Right lobe of liver (tissue), 6 donors: ENCODE data around the gene OR51D1. TPM values are rescaled to one million over a fixed set of nuclear protein-coding genes. Genes with fewer than 3 reads are reported as not detected.

Experiments
- ATAC-seq, 4 donors: fragments of 200-7000 bp; cut with Tn5 transposase; one replicate each; pipeline ENCODE4 v1.9.1; 2020; ENCODE audit warnings: mild to moderate bottlenecking in 4 of 4, moderate library complexity in 4 of 4
- DNase-seq, 3 donors: peaks; one replicate each; pipeline ENCODE4 v3.0.0-alpha.2; 2020
- H3K27ac ChIP-seq, 3 donors: fragments of 200-600 bp; one replicate each; pipeline ENCODE4 v1.8.0; 2022
- H3K27me3 ChIP-seq, 2 donors: fragments of 200-600 bp; one replicate each; pipeline ENCODE4 v1.8.0; 2022
- H3K36me3 ChIP-seq, 4 donors: fragments of 200-600 bp; sonication (generic) in 1 of 4; one replicate each; pipeline versions ENCODE4 v1.5.1 to v1.8.0; 2017 to 2022; ENCODE audit warnings: control low read depth in 1 of 4
- H3K4me1 ChIP-seq, 4 donors: fragments of 200-600 bp; sonication (generic) in 1 of 4; one replicate each; pipeline versions ENCODE4 v1.5.1 to v1.8.0; 2017 to 2022; ENCODE audit warnings: control low read depth in 1 of 4
- H3K4me3 ChIP-seq, 3 donors: fragments of 200-600 bp; one replicate each; pipeline ENCODE4 v1.8.0; 2022
- H3K9me3 ChIP-seq, 4 donors: fragments of 200-600 bp; sonication (generic) in 1 of 4; one replicate each; pipeline versions ENCODE4 v1.5.1 to v1.8.0; 2017 to 2022; ENCODE audit warnings: control low read depth in 1 of 4
- POLR2A ChIP-seq: fragments of 450-650 bp; IDR thresholded peaks from one replicate; pipeline ENCODE4 v1.6.1; 2017; ENCODE audit warnings: antibody characterized with exemption, mild to moderate bottlenecking
- WGBS: methylation state at CpG from one replicate; pipeline ENCODE4 v1.1.6; 2018; ENCODE audit warnings: low coverage, low lambda C conversion rate; ENCODE audit not compliant: insufficient coverage; ENCODE audit errors: missing lambda C conversion rate; 5-methylcytosine and 5-hydroxymethylcytosine counted together
- intact Hi-C, 2 donors: fragments of 100-400 bp; cut with DNase I; formaldehyde crosslinking; loops; one replicate each; pipeline versions ENCODE4 v1.11.2 to v1.14.1; 2022
- total RNA-seq, 6 experiments: library from RNA; depleted of rRNA in 2 of 6; stranded (reverse); fragments of >200 nt in 2 of 6; fragmentation: NEBNext Ultra II Directional in 3 of 6; extraction: Animal tissue kit (Norgen Biotek cat#: 25700) in 3 of 6; gene quantifications; one replicate each; pipeline versions ENCODE4 v1.1.0 to v1.2.4, GENCODE V29; 2016 to 2023
- TF ChIP-seq, protein P1 (sequence below), 4 donors: fragments of 200-600 bp in 3 of 4; fragments of 450-650 bp in 1 of 4; IDR thresholded peaks; one replicate each; pipeline versions ENCODE4 v1.5.1 to v1.8.0; 2016 to 2022; ENCODE audit warnings: antibody characterized with exemption in 4 of 4, mild to moderate bottlenecking in 2 of 4
- donor health status: DM: no; HTN: yes; CAD: no.
- donor health status: DM: no; HTN: no; CAD: no.
- donor health status: DM: no; HTN: no; CAD: no.
- donor health status: DM: no; HTN: yes; CAD: no.
- donor health status: DM: no; HTN: yes; CAD: no.

Gene OR51D1
- total RNA-seq, 6 experiments from 2014 or later, result not detected

DNA sequence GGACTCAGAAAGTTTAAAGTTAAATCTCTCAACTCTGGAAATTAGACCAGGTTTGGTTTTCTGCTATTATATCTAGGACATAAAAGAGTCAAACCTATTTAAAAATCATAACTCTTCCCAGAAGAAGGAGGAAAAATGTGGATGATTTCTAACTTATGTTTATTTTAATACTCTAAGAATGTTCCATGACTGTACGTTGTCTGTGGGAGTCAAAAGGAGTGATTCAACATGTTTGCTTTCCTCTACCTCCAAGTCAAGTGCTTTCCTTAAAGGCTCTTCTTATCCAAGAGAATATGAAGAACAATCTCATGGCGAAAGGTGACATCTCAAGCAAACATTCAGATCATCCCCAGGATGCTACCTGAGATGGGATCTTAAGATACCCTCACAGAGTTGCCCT lies 28.1 kb downstream of the OR51D1 start:
- Histone ChIP-seq H3K4me3 (no peak overlapping the region), H3K9me3 (no peaks in the 10 kb centered on the region), H3K36me3 (no peaks in the 10 kb centered on the region), H3K27me3 (no peaks in the 10 kb centered on the region), H3K4me1 (no peaks in the 10 kb centered on the region), H3K27ac (no peak overlapping the region)
- no peak for TF ChIP-seq POLR2A
- TF ChIP-seq, protein P1, sequence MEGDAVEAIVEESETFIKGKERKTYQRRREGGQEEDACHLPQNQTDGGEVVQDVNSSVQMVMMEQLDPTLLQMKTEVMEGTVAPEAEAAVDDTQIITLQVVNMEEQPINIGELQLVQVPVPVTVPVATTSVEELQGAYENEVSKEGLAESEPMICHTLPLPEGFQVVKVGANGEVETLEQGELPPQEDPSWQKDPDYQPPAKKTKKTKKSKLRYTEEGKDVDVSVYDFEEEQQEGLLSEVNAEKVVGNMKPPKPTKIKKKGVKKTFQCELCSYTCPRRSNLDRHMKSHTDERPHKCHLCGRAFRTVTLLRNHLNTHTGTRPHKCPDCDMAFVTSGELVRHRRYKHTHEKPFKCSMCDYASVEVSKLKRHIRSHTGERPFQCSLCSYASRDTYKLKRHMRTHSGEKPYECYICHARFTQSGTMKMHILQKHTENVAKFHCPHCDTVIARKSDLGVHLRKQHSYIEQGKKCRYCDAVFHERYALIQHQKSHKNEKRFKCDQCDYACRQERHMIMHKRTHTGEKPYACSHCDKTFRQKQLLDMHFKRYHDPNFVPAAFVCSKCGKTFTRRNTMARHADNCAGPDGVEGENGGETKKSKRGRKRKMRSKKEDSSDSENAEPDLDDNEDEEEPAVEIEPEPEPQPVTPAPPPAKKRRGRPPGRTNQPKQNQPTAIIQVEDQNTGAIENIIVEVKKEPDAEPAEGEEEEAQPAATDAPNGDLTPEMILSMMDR (IDR thresholded peaks at IDR 0.05), result no peak
- no peak for ATAC-seq
- no peak for DNase-seq
- intact Hi-C loops, result no loop called here
- 47% methylated on average over 2 of the region's 2 CpGs for WGBS

DNA sequence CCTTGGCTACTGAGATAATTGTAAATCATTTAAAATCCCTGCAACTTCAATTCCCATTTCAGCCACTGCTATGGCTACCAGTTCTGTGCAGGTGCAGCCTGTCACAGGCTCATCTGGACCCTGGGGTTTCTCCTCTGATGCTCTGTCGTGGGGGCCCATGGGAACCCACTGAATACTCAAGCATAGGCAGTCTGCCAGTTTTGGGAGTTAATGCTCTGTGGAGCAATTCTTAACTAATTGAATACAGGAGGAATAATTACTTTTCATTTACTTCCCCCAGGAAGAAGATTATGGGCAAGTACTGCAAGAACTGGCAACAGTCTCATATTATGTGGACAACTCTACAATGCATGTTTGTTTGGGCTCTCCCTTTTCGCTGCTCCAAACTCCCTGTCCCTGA lies 34.5 kb downstream of the OR51D1 start:
- Histone ChIP-seq H3K4me3 (no peak overlapping the region), H3K36me3 (no peaks in the 10 kb centered on the region), H3K4me1 (no peaks in the 10 kb centered on the region), H3K27me3 (no peaks in the 10 kb centered on the region), H3K9me3 (no peaks in the 10 kb centered on the region), H3K27ac (no peak overlapping the region)
- TF ChIP-seq, protein P1 (IDR thresholded peaks at IDR 0.05), result no peak
- no peak for TF ChIP-seq POLR2A
- DNase-seq (no peak), ATAC-seq (no peak)
- intact Hi-C loops, result no loop called here
- 33% methylated on average over 2 of the region's 2 CpGs for WGBS

DNA sequence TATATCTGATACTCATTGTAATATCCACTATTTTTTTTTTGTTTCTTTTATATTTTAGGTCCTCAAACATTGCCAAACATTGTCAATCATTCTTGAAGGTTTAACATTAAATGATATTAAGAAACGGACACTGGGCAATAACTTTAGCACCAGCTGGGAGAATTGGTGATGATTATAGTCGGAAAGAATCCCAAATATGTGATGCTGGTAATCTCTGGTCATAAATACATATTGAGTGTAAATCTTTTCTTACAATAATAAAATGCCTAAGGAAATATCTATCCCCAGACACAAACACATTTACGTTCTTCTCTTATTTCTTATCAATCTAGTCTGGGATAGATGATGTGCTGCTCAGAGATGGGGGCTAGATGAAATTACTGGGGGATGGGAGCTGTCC lies 35.2 kb downstream of the OR51D1 start:
- Histone ChIP-seq H3K4me1 (no peaks in the 10 kb centered on the region), H3K4me3 (no peak overlapping the region), H3K36me3 (no peaks in the 10 kb centered on the region), H3K9me3 (no peaks in the 10 kb centered on the region), H3K27ac (no peak overlapping the region), H3K27me3 (no peaks in the 10 kb centered on the region)
- intact Hi-C loops, result no loop called here
- WGBS, result 34% methylated on average over 3 of the region's 3 CpGs
- TF ChIP-seq, protein P1 (IDR thresholded peaks at IDR 0.05), result no peak
- no peak for TF ChIP-seq POLR2A
- DNase-seq (no peak), ATAC-seq (no peak)

DNA sequence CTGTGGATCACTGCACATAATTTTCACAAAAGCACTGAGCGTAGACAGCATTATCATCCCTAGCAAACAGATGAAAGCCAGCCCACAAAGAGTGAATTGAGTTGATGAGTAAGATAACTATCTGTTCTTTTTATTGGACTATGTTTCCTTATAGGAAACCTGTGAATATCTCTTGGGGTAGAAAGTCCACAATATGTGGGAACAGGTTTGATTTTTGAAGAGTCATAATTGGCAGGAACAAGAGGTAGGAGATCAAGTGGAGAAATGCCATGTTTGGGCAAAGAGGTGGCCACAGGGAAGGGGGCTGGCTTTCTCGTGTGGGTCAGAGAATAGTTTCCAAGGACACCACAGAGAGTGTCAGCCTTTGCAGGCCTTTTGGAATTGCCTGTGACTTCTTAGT lies 36.5 kb downstream of the OR51D1 start:
- H3K27ac ChIP-seq, result no peak overlapping the region
- no peaks in the 10 kb centered on the region for H3K27me3 ChIP-seq
- no peak for ATAC-seq
- H3K9me3 ChIP-seq, result no peaks in the 10 kb centered on the region
- no peak overlapping the region for H3K4me3 ChIP-seq
- H3K4me1 ChIP-seq, result no peaks in the 10 kb centered on the region
- no peak for DNase-seq
- H3K36me3 ChIP-seq, result no peaks in the 10 kb centered on the region
- 58% methylated on average over 2 of the region's 2 CpGs for WGBS
- intact Hi-C loops, result no loop called here
- TF ChIP-seq, protein P1 (IDR thresholded peaks at IDR 0.05), result no peak
- TF ChIP-seq POLR2A, result no peak

DNA sequence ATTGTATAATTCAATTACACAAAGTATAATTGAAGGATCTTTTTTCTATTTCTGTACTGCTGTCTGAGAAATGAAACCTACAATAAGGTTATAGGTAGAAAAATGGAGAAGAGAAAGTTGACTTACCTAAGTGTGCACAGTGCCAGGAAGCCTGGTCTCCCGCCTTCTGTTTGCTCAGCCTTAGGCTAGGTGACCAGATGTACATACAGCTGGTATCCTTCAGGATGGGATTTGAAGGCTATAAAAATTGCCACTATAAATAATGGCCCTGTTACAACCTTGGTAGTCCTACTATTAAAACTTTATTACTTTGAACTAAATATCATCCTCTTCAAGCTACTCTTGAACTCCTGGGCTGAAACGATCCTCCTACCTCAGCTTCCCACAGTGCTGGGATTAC lies 40.7 kb downstream of the OR51D1 start:
- WGBS, result 74% methylated on average over 2 of the region's 2 CpGs
- Histone ChIP-seq H3K9me3 (no peaks in the 10 kb centered on the region), H3K27ac (no peak overlapping the region), H3K4me3 (no peak overlapping the region), H3K27me3 (no peaks in the 10 kb centered on the region), H3K4me1 (no peaks in the 10 kb centered on the region), H3K36me3 (no peaks in the 10 kb centered on the region)
- no peak for DNase-seq
- no peak for TF ChIP-seq POLR2A
- TF ChIP-seq, protein P1 (IDR thresholded peaks at IDR 0.05), result no peak
- no peak for ATAC-seq
- intact Hi-C loops, result no loop called here
